ENCODE measurements around the gene TMC1. TPM values are rescaled to one million over a fixed set of nuclear protein-coding genes. Genes with fewer than 3 reads are reported as not detected.

TMC1 gene
- total and polyA plus RNA-seq, 2 of the 8 experiments (the other 6 are each of a cell fraction or from before 2014, with no cell fraction given) = 0.95 to 0.98 TPM

DNA sequence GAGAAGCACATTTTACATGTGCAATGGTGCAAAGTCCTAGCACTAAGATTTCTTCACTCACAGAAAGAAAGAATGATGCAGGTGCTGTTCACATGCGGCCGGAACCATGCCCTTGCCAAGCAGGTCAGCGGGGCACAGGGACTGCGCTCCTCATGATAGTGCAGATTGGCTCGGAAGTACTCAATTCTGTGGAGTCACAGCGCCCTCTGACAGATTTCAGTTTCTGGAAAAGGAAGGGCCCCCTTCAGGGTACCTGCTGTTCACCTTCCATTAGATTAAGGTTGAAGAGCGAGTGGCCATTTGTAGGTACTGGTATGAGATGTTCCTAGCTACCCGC lies 75.7 kb downstream of the TMC1 start (continued):
- TF ChIP-seq, protein P1, sequence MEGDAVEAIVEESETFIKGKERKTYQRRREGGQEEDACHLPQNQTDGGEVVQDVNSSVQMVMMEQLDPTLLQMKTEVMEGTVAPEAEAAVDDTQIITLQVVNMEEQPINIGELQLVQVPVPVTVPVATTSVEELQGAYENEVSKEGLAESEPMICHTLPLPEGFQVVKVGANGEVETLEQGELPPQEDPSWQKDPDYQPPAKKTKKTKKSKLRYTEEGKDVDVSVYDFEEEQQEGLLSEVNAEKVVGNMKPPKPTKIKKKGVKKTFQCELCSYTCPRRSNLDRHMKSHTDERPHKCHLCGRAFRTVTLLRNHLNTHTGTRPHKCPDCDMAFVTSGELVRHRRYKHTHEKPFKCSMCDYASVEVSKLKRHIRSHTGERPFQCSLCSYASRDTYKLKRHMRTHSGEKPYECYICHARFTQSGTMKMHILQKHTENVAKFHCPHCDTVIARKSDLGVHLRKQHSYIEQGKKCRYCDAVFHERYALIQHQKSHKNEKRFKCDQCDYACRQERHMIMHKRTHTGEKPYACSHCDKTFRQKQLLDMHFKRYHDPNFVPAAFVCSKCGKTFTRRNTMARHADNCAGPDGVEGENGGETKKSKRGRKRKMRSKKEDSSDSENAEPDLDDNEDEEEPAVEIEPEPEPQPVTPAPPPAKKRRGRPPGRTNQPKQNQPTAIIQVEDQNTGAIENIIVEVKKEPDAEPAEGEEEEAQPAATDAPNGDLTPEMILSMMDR (IDR thresholded peaks at IDR 0.05; ENCODE audit: control extremely low read depth in 1 of 3, insufficient read depth in 1 of 3, low read depth in 1 of 3, low read length in 3 of 3) = peak in 2 of 3 experiments; percentile 8 to 13; a peak in 2 of 4 replicates
- TF ChIP-seq GTF2F1 (IDR thresholded peaks at IDR 0.05; ENCODE audit: borderline replicate concordance, low read depth, low read length) (no peak), RFX5 (IDR thresholded peaks at IDR 0.05; ENCODE audit: borderline replicate concordance, low read depth, low read length) (no peak), KDM5A (IDR thresholded peaks at IDR 0.05; ENCODE audit: low read length) (no peak)
- TF ChIP-seq, protein P2, sequence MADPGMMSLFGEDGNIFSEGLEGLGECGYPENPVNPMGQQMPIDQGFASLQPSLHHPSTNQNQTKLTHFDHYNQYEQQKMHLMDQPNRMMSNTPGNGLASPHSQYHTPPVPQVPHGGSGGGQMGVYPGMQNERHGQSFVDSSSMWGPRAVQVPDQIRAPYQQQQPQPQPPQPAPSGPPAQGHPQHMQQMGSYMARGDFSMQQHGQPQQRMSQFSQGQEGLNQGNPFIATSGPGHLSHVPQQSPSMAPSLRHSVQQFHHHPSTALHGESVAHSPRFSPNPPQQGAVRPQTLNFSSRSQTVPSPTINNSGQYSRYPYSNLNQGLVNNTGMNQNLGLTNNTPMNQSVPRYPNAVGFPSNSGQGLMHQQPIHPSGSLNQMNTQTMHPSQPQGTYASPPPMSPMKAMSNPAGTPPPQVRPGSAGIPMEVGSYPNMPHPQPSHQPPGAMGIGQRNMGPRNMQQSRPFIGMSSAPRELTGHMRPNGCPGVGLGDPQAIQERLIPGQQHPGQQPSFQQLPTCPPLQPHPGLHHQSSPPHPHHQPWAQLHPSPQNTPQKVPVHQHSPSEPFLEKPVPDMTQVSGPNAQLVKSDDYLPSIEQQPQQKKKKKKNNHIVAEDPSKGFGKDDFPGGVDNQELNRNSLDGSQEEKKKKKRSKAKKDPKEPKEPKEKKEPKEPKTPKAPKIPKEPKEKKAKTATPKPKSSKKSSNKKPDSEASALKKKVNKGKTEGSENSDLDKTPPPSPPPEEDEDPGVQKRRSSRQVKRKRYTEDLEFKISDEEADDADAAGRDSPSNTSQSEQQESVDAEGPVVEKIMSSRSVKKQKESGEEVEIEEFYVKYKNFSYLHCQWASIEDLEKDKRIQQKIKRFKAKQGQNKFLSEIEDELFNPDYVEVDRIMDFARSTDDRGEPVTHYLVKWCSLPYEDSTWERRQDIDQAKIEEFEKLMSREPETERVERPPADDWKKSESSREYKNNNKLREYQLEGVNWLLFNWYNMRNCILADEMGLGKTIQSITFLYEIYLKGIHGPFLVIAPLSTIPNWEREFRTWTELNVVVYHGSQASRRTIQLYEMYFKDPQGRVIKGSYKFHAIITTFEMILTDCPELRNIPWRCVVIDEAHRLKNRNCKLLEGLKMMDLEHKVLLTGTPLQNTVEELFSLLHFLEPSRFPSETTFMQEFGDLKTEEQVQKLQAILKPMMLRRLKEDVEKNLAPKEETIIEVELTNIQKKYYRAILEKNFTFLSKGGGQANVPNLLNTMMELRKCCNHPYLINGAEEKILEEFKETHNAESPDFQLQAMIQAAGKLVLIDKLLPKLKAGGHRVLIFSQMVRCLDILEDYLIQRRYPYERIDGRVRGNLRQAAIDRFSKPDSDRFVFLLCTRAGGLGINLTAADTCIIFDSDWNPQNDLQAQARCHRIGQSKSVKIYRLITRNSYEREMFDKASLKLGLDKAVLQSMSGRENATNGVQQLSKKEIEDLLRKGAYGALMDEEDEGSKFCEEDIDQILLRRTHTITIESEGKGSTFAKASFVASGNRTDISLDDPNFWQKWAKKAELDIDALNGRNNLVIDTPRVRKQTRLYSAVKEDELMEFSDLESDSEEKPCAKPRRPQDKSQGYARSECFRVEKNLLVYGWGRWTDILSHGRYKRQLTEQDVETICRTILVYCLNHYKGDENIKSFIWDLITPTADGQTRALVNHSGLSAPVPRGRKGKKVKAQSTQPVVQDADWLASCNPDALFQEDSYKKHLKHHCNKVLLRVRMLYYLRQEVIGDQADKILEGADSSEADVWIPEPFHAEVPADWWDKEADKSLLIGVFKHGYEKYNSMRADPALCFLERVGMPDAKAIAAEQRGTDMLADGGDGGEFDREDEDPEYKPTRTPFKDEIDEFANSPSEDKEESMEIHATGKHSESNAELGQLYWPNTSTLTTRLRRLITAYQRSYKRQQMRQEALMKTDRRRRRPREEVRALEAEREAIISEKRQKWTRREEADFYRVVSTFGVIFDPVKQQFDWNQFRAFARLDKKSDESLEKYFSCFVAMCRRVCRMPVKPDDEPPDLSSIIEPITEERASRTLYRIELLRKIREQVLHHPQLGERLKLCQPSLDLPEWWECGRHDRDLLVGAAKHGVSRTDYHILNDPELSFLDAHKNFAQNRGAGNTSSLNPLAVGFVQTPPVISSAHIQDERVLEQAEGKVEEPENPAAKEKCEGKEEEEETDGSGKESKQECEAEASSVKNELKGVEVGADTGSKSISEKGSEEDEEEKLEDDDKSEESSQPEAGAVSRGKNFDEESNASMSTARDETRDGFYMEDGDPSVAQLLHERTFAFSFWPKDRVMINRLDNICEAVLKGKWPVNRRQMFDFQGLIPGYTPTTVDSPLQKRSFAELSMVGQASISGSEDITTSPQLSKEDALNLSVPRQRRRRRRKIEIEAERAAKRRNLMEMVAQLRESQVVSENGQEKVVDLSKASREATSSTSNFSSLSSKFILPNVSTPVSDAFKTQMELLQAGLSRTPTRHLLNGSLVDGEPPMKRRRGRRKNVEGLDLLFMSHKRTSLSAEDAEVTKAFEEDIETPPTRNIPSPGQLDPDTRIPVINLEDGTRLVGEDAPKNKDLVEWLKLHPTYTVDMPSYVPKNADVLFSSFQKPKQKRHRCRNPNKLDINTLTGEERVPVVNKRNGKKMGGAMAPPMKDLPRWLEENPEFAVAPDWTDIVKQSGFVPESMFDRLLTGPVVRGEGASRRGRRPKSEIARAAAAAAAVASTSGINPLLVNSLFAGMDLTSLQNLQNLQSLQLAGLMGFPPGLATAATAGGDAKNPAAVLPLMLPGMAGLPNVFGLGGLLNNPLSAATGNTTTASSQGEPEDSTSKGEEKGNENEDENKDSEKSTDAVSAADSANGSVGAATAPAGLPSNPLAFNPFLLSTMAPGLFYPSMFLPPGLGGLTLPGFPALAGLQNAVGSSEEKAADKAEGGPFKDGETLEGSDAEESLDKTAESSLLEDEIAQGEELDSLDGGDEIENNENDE (IDR thresholded peaks at IDR 0.05; ENCODE audit: insufficient replicate concordance, low read length) = no peak

All from H1 (cell line).